ENCODE measurements around the gene TMEM30A. TPM values are rescaled to one million over a fixed set of nuclear protein-coding genes. Genes with fewer than 3 reads are reported as not detected.
A peak's percentile ranks its signal among the peaks of the same experiment; 100 is the strongest.

TMEM30A gene
- total RNA-seq, 2 experiments from 2014 or later: 18.2 to 32.1 TPM

DNA sequence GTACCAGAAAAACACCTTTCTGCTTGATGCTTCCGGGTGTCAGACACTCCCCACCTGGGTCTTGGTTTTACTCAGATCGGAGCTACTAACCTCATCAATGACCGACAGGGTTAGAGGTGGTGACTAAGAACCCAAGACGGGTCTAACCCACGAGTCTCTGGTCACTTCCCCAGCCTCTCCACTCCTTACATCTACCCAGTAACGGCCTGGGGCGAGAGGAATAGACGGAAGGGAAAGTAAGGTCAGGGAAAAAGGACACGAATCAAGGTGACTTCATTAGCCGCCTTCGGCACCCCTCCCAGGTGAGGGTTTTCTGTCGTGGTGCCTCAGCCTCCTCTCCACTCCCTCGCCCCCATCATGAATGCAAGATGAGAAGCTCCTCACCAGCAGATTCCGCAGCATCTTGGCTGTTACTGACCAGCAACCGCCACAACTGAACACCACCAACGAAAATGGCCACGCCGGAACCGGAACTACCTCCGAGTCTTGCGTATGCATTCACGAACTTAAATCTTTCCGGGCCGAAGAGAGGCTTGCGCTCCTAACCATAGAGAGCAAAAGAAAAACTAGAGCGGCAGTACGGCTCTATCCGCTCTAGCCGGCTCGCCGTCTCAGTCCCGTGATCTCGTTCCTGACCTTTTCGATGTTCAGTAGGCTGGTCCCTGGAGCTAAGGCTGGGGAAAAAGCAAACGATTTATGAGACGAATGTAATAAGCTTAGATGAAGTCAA, 41.1 kb downstream of the TMEM30A start, which contains the start of gene COX7A2:
TSS of gene COX7A2 (minus strand) at position 469 of the 730 bp plus-strand sequence. CDS start at position 402, 67 bp downstream.
- peak within 1 kb of the TSS; percentile 80 for H3K27ac ChIP-seq (ENCODE audit: low read depth, low read length, poor library complexity, severe bottlenecking)
- H3K4me2 ChIP-seq (ENCODE audit: low read length): peak within 1 kb of the TSS; percentile 79
- peaks cover 37% of the 10 kb centered on the region for H3K79me2 ChIP-seq (ENCODE audit: insufficient read depth, low read depth, low read length)
- BruUV-seq (replicated peaks): TSS peak; percentile 78
- H3K4me1 ChIP-seq (ENCODE audit: insufficient read depth, low read length, poor library complexity, severe bottlenecking): peaks cover 13% of the 10 kb centered on the region
- H3K4me3 ChIP-seq (ENCODE audit: low read depth, low read length, poor library complexity, severe bottlenecking): peak within 1 kb of the TSS; percentile 97
- peak within 1 kb of the TSS; percentile 92 for H2AFZ ChIP-seq (ENCODE audit: low read length)
- TF ChIP-seq, protein P1, sequence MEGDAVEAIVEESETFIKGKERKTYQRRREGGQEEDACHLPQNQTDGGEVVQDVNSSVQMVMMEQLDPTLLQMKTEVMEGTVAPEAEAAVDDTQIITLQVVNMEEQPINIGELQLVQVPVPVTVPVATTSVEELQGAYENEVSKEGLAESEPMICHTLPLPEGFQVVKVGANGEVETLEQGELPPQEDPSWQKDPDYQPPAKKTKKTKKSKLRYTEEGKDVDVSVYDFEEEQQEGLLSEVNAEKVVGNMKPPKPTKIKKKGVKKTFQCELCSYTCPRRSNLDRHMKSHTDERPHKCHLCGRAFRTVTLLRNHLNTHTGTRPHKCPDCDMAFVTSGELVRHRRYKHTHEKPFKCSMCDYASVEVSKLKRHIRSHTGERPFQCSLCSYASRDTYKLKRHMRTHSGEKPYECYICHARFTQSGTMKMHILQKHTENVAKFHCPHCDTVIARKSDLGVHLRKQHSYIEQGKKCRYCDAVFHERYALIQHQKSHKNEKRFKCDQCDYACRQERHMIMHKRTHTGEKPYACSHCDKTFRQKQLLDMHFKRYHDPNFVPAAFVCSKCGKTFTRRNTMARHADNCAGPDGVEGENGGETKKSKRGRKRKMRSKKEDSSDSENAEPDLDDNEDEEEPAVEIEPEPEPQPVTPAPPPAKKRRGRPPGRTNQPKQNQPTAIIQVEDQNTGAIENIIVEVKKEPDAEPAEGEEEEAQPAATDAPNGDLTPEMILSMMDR (conservative IDR thresholded peaks at IDR 0.05; ENCODE audit: low read length): no peak
- TF ChIP-seq EZH2phosphoT487 (IDR thresholded peaks at IDR 0.05; ENCODE audit: borderline replicate concordance, low read depth, low read length): no peak
- H3K9me2 ChIP-seq (ENCODE audit: insufficient read depth, low read length): no peaks in the 10 kb centered on the region
- H3K9me3 ChIP-seq (ENCODE audit: low read length): no peaks in the 10 kb centered on the region
- peak; percentile 95 for DNase-seq (ENCODE audit: low spot score)
- no peaks in the 10 kb centered on the region for H4K20me1 ChIP-seq (ENCODE audit: insufficient read depth, low read length)
- ChIA-PET CTCF (ENCODE audit: unreplicated experiment) (interaction anchor here (1.3 kb wide), 1 partner anchor 40 kb away, joined by 5 read pairs; no protein-coding TSS in a partner anchor), POLR2A (interaction anchor here (0.7 to 2.0 kb wide), 15 partner anchors 9 to 358 kb away, joined by 3 to 13 read pairs (median 5); partner anchors contain the start of genes SENP6 and TMEM30A)
- intact Hi-C loops (cut with micrococcal nuclease; ENCODE audit: unreplicated experiment): loop anchor here (1.0 to 5.0 kb wide), 2 partner anchors 42 to 359 kb away; partner anchors contain the start of gene SENP6
- H3K36me3 ChIP-seq (ENCODE audit: insufficient read depth, low read length): peaks cover 36% of the 10 kb centered on the region

DNA sequence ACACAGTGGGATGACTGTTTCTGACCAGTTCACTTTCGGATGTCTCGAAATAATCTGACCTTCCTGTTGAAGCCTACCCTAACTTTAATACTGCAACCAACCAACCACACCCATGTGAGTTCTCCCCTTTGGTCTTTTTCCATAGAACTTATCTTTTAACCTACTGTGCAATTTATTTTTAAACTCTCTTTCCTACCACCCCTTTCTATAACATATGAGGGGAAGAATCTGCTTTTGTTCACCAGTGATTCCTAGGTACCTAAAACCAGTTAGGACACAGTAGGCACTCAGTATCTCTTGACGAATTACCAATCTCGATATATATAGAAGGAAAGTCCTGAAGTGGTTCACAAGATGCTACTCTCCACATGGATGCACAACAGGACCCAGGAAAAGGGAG, 48.0 kb downstream of the TMEM30A start:
- no peak overlapping the region for H3K4me3 ChIP-seq (ENCODE audit: low read depth, low read length, poor library complexity, severe bottlenecking)
- POLR2A ChIA-PET: interaction anchor here (0.6 kb wide), 2 partner anchors 80 to 1560 kb away, joined by 3 to 4 read pairs; no protein-coding TSS in a partner anchor

More for the DNA sequence above, 48.0 kb downstream of the TMEM30A start:
- Histone ChIP-seq H3K9me2 (ENCODE audit: insufficient read depth, low read length) (no peaks in the 10 kb centered on the region), H2AFZ (ENCODE audit: low read length) (no peak overlapping the region), H3K36me3 (ENCODE audit: insufficient read depth, low read length) (peaks cover 58% of the 10 kb centered on the region), H3K4me2 (ENCODE audit: low read length) (no peak overlapping the region), H3K79me2 (ENCODE audit: insufficient read depth, low read depth, low read length) (peaks cover 18% of the 10 kb centered on the region), H3K9me3 (ENCODE audit: low read length) (no peaks in the 10 kb centered on the region), H4K20me1 (ENCODE audit: insufficient read depth, low read length) (no peaks in the 10 kb centered on the region), H3K27ac (ENCODE audit: low read depth, low read length, poor library complexity, severe bottlenecking) (no peak overlapping the region), H3K4me1 (ENCODE audit: insufficient read depth, low read length, poor library complexity, severe bottlenecking) (peaks cover 9% of the 10 kb centered on the region)
- no TSS peak for BruUV-seq (replicated peaks)
- no peak for DNase-seq (ENCODE audit: low spot score)
- intact Hi-C loops (cut with micrococcal nuclease; ENCODE audit: unreplicated experiment): no loop called here
- CTCF ChIA-PET (ENCODE audit: unreplicated experiment): no interaction called here
- TF ChIP-seq, protein P1 (conservative IDR thresholded peaks at IDR 0.05; ENCODE audit: low read length): no peak

Measured in OCI-LY7 (cell line).